ACC112 (cell line): Measurements from ENCODE around the gene COL5A2.

Experiments
- H2AFZ ChIP-seq: fragments of 200-600 bp; sonication (generic); one replicate; pipeline ENCODE4 v1.6.0; 2017; ENCODE audit warnings: antibody characterized with exemption, low read length; ENCODE audit not compliant: unreplicated experiment
- H3K27ac ChIP-seq: fragments of 200-600 bp; sonication (generic); 2 replicates; pipeline ENCODE4 v1.5.1; 2014; ENCODE audit warnings: low read depth, mild to moderate bottlenecking, antibody characterized with exemption, low read length, moderate library complexity
- H3K27me3 ChIP-seq: fragments of 200-600 bp; sonication (generic); 2 replicates; pipeline ENCODE4 v1.6.1; 2014; ENCODE audit warnings: mild to moderate bottlenecking, antibody characterized with exemption, low read length, moderate library complexity, mixed read lengths; ENCODE audit not compliant: insufficient read depth
- H3K36me3 ChIP-seq: fragments of 200-600 bp; sonication (generic); 2 replicates; pipeline ENCODE4 v1.6.1; 2016; ENCODE audit warnings: mild to moderate bottlenecking, antibody characterized with exemption, low read length, moderate library complexity, mixed read lengths; ENCODE audit not compliant: insufficient read depth
- H3K4me1 ChIP-seq: fragments of 200-600 bp; sonication (generic); one replicate; pipeline ENCODE4 v1.6.1; 2016; ENCODE audit warnings: low read length, mixed read lengths; ENCODE audit not compliant: insufficient read depth, unreplicated experiment, control insufficient read depth
- H3K4me3 ChIP-seq: fragments of 200-600 bp; sonication (generic); 2 replicates; pipeline ENCODE4 v1.5.1; 2014; ENCODE audit warnings: mild to moderate bottlenecking, low read depth, low read length
- H3K79me2 ChIP-seq: fragments of 200-600 bp; sonication (generic); one replicate; pipeline ENCODE4 v1.6.0; 2016; ENCODE audit warnings: low read length; ENCODE audit not compliant: control insufficient read depth, unreplicated experiment, insufficient read depth

The COL5A2 gene

DNA sequence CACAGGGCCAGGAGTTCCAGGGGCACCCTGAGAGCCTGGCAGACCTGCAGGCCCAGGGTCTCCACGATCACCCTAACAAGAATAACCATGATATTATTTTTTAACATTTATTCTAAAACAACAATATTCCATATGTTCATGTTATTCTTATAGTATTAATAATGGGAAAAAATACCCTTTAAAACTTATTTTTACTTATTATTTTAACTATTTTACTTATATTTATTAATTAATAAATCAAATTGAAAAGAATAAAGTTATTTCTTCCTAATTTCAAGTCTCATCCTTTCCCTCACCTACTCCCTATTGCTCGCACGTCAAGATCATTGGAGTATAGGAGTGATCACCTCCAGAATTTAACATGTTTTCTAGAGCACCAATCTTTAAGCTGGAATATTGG lies 133.7 kb downstream of the COL5A2 start:
- H3K27ac ChIP-seq = no peak overlapping the region
- peaks cover 27% of the 10 kb centered on the region for H3K4me1 ChIP-seq
- no peaks in the 10 kb centered on the region for H3K79me2 ChIP-seq
- no peaks in the 10 kb centered on the region for H3K27me3 ChIP-seq
- H3K36me3 ChIP-seq = peaks cover 77% of the 10 kb centered on the region
- no peak overlapping the region for H2AFZ ChIP-seq
- H3K4me3 ChIP-seq = no peak overlapping the region

GRCh38 chr2:189037518-189037917 lies 142.0 kb downstream of the COL5A2 start:
- Histone ChIP-seq H3K27me3 (no peaks in the 10 kb centered on the region), H2AFZ (no peak overlapping the region), H3K4me3 (no peak overlapping the region), H3K27ac (no peak overlapping the region), H3K79me2 (no peaks in the 10 kb centered on the region), H3K4me1 (peaks cover 25% of the 10 kb centered on the region), H3K36me3 (peaks cover 73% of the 10 kb centered on the region)

DNA sequence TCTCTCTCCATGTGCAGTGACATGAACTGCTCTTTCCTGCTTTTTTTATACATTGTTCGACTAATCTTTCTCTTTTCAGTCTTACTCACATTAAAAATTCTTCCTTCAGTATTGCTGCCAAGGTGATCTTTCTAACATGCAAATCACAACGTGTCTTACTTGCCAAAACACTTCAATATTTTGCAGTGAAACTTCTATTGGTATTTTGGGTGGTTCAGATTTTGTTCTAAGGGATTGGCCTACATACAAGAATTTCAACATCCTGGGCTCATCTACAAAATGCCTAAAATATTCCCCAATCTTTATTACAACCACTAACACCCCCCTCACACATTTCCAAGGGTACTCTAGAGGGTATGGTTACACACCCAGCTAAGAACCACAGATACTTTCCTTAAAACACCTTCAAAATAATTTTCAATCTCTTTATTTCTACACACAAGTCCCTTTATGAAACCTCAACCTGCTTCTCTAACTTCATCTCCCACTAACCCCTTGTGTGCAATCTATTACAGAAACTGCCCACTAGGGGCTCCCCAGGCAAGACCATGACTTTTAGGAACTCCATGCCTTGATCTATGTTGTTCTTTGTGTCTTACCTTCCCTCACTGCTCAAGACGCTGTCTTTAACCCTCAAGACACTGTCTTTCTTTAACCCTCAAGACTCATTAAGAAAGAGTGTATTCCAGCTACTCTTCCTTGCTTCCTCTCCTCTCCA lies 154.5 kb downstream of the COL5A2 start:
- Histone ChIP-seq H3K27ac (peak overlapping the region; percentile 8; the same call in 1 of the 2 replicates), H3K36me3 (peaks cover 5% of the 10 kb centered on the region), H3K4me3 (no peak overlapping the region), H3K4me1 (peaks cover 27% of the 10 kb centered on the region), H3K79me2 (no peaks in the 10 kb centered on the region), H2AFZ (no peak overlapping the region), H3K27me3 (no peaks in the 10 kb centered on the region)

- Histone ChIP-seq H3K36me3 (peaks cover 5% of the 10 kb centered on the region), H3K4me3 (peak overlapping the region; percentile 27; the same call in 1 of the 2 replicates), H3K4me1 (peaks cover 49% of the 10 kb centered on the region), H3K27me3 (no peaks in the 10 kb centered on the region), H2AFZ (peak overlapping the region; percentile 10), H3K79me2 (no peaks in the 10 kb centered on the region), H3K27ac (peak overlapping the region; percentile 94)
Measured at GRCh38 chr2:189022492-189022891, 157.1 kb downstream of the COL5A2 start.

- H3K36me3 ChIP-seq = peaks cover 5% of the 10 kb centered on the region
- peaks cover 49% of the 10 kb centered on the region for H3K4me1 ChIP-seq
- H3K27ac ChIP-seq = peak overlapping the region; percentile 94
- peak overlapping the region; percentile 27; the same call in 1 of the 2 replicates for H3K4me3 ChIP-seq
- peak overlapping the region; percentile 10 for H2AFZ ChIP-seq
- H3K27me3 ChIP-seq = no peaks in the 10 kb centered on the region
- no peaks in the 10 kb centered on the region for H3K79me2 ChIP-seq
Measured at GRCh38 chr2:189022053-189022481, 157.5 kb downstream of the COL5A2 start.

GRCh38 chr2:189020179-189020578 lies 159.4 kb downstream of the COL5A2 start:
- no peak overlapping the region for H2AFZ ChIP-seq
- H3K79me2 ChIP-seq = no peaks in the 10 kb centered on the region
- peaks cover 44% of the 10 kb centered on the region for H3K4me1 ChIP-seq
- no peak overlapping the region for H3K27ac ChIP-seq
- H3K36me3 ChIP-seq = peaks cover 5% of the 10 kb centered on the region
- no peak overlapping the region for H3K4me3 ChIP-seq
- H3K27me3 ChIP-seq = no peaks in the 10 kb centered on the region

GRCh38 chr2:189018631-189019030 lies 160.9 kb downstream of the COL5A2 start:
- H3K4me3 ChIP-seq = no peak overlapping the region
- H3K27me3 ChIP-seq = no peaks in the 10 kb centered on the region
- H2AFZ ChIP-seq = no peak overlapping the region
- peaks cover 5% of the 10 kb centered on the region for H3K36me3 ChIP-seq
- no peaks in the 10 kb centered on the region for H3K79me2 ChIP-seq
- peaks cover 42% of the 10 kb centered on the region for H3K4me1 ChIP-seq
- H3K27ac ChIP-seq = peak overlapping the region; percentile 40

GRCh38 chr2:189016311-189016861 lies 163.2 kb downstream of the COL5A2 start:
- Histone ChIP-seq H3K36me3 (peaks cover 16% of the 10 kb centered on the region), H3K27ac (no peak overlapping the region), H3K79me2 (no peaks in the 10 kb centered on the region), H3K27me3 (no peaks in the 10 kb centered on the region), H2AFZ (no peak overlapping the region), H3K4me1 (peaks cover 24% of the 10 kb centered on the region), H3K4me3 (no peak overlapping the region)

GRCh38 chr2:189015359-189015758 lies 164.2 kb downstream of the COL5A2 start:
- H3K4me1 ChIP-seq = peaks cover 21% of the 10 kb centered on the region
- no peaks in the 10 kb centered on the region for H3K27me3 ChIP-seq
- H3K4me3 ChIP-seq = no peak overlapping the region
- H3K27ac ChIP-seq = peak overlapping the region; percentile 8; the same call in 1 of the 2 replicates
- peaks cover 21% of the 10 kb centered on the region for H3K36me3 ChIP-seq
- H2AFZ ChIP-seq = no peak overlapping the region
- no peaks in the 10 kb centered on the region for H3K79me2 ChIP-seq

DNA sequence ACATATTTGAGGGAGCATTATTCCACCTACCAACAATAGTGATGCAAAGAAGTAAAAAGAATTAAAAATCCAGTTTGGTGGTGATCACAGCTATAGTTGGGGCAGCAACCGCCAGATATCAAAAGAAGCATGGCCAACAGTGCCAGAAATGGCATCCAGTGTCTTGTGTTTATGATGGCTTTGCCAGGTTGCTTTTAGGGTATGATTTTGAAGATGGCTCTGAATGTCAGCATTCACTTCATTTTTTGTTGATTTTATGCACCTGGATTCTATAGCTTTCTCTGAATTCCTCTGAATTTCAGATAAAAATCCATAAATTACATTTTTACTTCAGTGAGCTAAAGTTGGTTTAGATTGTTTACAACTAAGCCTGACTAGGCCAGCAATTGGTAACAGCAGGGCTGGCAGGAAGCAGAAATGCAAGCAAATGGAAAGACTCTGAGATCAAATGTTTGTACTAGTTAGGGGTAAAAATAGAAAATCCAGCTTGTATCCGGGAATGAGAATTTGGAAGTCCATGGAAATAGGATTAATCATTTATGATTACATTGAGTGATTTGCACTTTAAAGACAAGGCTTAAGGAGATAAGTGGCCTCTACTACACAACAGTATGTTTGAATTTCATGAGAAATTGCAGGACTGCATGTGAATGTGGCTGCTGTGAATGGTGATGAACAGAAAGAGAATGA lies 165.0 kb downstream of the COL5A2 start:
- peak overlapping the region; percentile 34 for H3K27ac ChIP-seq
- H3K36me3 ChIP-seq = peaks cover 28% of the 10 kb centered on the region
- H3K4me1 ChIP-seq = peaks cover 17% of the 10 kb centered on the region
- no peaks in the 10 kb centered on the region for H3K27me3 ChIP-seq
- H3K4me3 ChIP-seq = no peak overlapping the region
- H3K79me2 ChIP-seq = no peaks in the 10 kb centered on the region
- H2AFZ ChIP-seq = no peak overlapping the region
